Measurements from ENCODE around the gene TNNI2.

- TF ChIP-seq POLR2AphosphoS5 (IDR thresholded peaks at IDR 0.05; ENCODE audit: low read depth, low read length), result no peak
- no peak for TF ChIP-seq PAX5 (IDR thresholded peaks at IDR 0.05; ENCODE audit: insufficient read depth, low read length, severe bottlenecking)
- no peak for TF ChIP-seq SPI1 (IDR thresholded peaks at IDR 0.05; ENCODE audit: low read depth, low read length)
- no peak for TF ChIP-seq POLR2A (IDR thresholded peaks at IDR 0.05; ENCODE audit: low read depth, low read length)
- TF ChIP-seq TAF1 (IDR thresholded peaks at IDR 0.05; ENCODE audit: low read depth, low read length), result no peak
Observed at GRCh38 chr11:1825039-1825740, 13.6 kb upstream of the TNNI2 start.

Measured in GM12891 (cell line).